Thyroid gland (tissue), 4 donors: ENCODE results near the gene SDHA.

ENCODE experiments used
- POLR2A ChIP-seq, 2 donors: fragments of 450-650 bp; IDR thresholded peaks; one replicate each; pipeline ENCODE4 v1.6.1; 2017; ENCODE audit warnings: antibody characterized with exemption in 2 of 2, mild to moderate bottlenecking in 2 of 2, moderate library complexity in 1 of 2
- TF ChIP-seq, protein P1 (sequence below), 6 experiments: fragments of 200-600 bp in 3 of 6; fragments of 450-650 bp in 3 of 6; sonication (generic) in 3 of 6; IDR thresholded peaks; one replicate each; pipeline ENCODE4 v1.5.1; 2016 to 2019; ENCODE audit warnings: antibody characterized with exemption in 6 of 6, mild to moderate bottlenecking in 2 of 6, inconsistent platforms in 1 of 6, moderate library complexity in 1 of 6

DNA sequence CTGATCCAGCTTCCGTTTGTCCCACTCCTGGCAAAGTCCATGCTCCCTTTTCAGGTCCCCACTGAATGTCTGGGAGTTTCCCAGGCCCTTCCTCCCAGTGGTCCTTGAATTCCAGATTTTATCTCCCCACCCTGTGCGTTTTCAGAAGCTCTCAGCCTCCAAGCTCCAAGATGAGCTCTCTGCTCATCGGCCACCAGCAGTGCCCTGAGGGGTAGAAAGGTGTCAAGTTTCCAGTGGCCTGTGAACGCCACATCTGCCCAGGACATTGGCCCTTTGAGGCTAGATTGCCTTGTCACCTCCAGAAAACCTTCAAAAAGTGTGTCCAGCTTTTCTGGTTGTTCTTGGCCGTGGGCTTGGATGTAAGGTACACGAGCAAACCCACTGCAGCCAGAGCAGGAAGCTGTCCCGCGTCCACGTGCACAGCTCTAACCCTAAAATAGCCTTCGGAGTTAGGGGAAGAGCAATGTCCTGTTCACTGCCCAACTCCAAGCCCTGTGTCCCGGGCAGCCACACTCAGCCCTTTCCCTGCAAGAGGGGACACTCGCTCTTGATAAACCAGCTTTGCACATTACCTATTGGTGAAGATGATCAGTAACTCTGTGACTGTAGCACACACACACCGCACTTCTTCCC lies 37.7 kb upstream of the SDHA start:
- TF ChIP-seq, protein P1, sequence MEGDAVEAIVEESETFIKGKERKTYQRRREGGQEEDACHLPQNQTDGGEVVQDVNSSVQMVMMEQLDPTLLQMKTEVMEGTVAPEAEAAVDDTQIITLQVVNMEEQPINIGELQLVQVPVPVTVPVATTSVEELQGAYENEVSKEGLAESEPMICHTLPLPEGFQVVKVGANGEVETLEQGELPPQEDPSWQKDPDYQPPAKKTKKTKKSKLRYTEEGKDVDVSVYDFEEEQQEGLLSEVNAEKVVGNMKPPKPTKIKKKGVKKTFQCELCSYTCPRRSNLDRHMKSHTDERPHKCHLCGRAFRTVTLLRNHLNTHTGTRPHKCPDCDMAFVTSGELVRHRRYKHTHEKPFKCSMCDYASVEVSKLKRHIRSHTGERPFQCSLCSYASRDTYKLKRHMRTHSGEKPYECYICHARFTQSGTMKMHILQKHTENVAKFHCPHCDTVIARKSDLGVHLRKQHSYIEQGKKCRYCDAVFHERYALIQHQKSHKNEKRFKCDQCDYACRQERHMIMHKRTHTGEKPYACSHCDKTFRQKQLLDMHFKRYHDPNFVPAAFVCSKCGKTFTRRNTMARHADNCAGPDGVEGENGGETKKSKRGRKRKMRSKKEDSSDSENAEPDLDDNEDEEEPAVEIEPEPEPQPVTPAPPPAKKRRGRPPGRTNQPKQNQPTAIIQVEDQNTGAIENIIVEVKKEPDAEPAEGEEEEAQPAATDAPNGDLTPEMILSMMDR (IDR thresholded peaks at IDR 0.05), result no peak
- no peak for TF ChIP-seq POLR2A (IDR thresholded peaks at IDR 0.05)
